HG03095 (cell line): Measurements from ENCODE around the gene ARHGAP33.

Experiments used
- ATAC-seq: cut with Tn5 transposase; IDR thresholded peaks from one replicate; pipeline ENCODE4 v1.9.1; 2021; ENCODE audit warnings: moderate library complexity; ENCODE audit not compliant: unreplicated experiment

ARHGAP33 gene

DNA sequence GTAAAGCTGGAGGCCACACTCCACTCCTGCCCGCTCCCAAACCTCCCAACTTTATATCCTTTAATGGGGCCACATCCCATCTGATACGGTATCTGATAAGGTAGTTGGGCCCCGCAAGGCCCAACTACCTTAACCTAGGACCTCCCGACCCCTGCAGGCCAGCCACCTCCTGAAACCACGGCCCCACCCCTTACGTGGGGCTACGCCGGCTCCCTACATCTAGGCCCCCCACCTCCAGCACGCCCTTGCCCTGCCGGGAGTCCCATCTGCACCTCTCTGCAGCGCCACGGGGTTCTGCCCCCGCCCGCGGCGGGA, 35.3 kb upstream of the ARHGAP33 start:
- peak; percentile 16 for ATAC-seq

DNA sequence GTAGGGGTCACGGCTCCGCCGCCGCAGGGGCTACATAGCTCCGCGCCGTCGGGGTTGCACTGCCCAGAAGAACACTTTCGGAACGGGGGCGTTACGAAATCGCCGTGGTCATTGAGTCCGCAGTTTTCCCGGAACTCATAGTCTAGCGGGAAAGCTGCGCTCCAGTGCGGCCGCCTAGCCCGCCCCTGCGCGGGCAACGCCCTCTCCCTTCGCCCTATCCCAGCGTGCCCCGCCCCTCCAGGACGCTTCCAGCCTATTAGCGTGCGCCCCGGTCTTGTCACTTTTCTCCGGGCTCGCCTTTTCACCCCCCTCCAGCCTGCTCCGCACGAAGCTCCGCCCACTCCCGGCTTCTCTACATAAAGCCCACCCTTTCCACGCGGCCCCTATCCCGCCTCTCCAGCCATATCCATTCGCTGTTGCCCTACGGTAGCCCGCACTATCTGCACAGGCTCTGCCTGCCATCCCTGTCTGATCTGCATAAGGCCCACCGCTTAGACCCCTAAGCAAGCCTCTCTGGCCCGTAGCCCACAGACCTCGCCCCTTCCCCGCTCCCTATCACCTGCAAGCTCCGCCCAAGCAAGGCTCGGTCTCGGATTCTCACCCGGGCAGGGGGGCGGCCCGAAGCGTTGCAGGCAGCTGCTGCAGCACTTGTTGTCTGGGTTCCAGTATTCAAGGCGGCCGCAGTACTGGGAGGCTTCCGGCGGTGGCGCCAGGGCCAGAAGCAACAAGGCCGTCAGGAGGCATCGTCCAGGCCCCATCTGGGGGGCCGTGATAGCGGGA, 34.8 kb upstream of the ARHGAP33 start:
- ATAC-seq = peak; percentile 55

DNA sequence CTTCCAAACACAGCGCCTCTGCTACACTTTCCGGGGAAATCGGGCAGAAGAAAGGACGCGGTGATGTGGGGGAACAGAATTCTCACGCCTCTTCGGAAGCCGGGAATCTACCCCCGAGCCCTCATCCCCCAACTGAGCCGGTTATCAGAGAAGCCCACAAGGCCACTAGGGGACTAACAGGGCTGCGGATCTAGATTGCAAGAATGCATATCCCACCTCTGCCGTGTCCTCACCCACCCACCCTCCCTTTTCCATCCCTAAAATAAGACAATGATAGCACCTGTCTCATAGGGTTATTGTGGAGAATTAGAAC, 34.2 kb upstream of the ARHGAP33 start:
- ATAC-seq = no peak

DNA sequence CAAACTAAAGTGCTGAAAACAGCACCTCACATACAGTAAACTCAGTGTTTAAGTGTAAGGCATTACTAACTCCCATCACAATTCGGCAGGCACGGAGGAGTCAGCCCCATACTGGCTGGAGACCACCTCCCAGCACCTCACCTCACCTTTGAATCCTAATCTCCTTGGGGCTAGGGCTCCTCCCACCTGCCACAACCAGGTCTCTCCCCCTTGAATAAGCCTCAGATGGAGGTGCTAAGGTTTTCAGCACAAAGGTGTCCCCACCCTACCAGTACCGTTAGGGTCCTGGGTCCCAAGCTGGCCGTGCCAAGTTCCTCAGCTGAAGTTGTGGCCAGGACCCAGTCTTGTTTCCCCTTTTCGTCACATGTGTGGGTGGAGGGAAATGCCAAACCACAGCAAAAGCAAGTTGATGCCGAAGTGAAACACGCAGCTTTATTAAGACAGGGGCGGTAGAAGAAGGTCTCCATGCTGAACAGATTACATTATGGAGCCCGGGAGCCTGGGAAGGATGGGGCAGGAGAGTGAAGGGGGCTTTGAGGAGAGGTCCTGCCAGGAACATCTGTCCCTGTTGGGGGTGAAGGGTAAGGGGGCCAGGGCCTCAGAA, 33.1 kb upstream of the ARHGAP33 start, which contains the start of gene IGFLR1:
Gene IGFLR1 (minus strand): TSS at position 332 of the 604 bp plus-strand sequence. CDS start 1,272 bp downstream, outside the sequence.
- ATAC-seq = no peak

DNA sequence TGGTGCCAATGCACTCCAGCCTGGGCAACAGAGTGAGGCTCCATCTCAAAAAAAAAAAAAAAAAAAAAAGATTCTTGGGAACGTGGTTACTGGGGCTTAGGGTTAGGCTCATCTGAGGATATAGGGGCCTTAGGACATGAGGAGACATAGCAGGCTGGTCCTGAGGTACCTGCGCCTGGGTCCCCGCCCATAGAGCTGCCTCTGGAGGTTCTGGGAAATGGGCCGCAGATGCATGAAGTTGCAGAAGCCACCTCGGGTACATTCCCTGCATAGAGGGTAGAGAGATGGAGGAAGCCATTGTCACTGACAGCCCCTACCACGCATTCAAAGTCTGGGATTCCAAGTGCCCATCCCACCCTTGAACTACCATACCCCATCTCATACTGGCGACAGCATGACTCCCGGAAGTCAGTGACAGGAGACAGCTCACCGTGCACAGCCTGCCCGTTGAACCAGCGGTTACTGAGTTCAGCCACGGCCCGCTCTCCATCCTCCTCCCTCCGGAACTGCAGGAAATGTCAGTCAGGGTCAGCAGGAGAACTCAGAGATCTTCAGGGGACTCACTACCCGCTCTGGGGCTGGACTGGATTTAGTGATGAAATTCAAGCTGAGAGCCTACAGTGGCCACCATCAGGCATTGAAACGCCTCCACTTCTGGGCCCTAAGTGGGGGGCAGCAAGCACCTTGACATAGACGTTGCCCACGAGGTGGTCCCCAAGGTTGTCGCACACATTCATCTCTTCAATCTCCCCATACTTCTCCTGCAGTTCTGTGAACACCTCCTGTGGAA, 31.5 kb upstream of the ARHGAP33 start:
- no peak for ATAC-seq

DNA sequence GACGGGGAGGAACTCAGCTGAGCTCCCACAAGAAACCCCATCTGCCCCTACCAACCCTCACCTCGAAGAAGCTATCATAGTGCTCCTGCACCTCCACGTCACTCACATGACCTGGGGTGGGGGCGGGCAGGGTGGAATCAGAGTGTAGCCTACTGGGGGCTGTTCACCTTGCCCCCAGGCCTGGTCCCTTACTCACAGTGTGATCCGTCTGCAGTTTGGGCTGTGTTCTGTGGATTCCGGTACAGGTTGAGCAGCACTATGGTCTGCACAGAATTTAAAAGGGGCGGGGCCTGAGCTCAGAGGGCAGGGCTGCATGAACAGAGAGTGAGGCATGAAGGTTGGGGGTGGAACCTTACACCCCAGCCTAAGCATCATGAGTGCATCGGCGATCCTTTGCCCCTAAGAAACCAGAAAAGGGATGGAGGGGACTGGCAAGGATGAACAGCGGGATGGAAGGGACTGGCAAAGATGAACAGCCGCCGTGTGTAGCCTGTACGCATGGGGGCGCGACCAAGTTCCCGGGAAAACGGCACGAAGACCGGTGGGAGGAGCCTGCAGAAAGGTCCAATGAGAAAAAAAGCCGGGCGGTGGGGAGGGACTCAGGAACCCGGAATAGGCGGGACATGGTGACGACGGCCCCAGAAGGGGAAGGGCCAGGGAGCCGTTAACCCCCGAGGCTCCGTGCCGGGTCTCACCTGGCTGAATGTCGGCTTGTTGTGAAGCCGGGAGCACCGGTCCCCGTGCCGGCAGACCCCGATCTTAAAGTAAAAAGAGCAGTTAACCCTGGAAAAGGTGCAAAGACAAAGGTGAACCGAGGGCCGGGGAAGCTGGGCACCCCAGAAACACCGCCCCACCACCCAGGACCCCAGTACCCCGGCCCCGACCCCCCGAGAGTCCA, 30.7 kb upstream of the ARHGAP33 start:
- ATAC-seq = peak; percentile 36

DNA sequence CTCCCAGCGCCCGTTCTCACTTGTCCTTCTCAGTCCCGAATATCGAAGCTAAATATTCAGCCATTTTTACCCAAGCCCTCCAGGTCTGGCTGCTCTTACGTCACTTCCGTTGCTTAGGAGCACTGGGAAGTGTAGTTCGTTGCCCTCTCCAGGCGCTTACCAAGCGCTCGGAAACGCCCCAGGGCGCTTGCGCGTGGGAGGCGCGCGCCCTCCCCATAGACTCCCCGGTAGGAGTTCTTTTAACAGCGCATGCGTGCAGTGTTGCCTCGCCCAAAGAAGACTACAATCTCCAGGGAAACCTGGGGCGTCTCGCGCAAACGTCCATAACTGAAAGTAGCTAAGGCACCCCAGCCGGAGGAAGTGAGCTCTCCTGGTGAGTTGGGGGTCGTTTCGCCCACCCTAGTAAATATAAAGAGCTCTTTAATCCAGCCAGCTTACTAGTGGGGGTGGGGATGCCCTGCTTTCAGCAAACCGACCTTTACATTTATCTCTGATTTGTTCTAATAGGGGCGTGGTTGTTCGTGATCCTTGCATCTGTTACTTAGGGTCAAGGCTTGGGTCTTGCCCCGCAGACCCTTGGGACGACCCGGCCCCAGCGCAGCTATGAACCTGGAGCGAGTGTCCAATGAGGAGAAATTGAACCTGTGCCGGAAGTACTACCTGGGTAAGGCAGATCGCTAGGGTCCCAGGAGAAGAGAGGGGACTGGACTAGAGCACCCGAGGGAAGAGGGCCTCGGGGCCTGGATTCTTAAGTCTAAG, 29.9 kb upstream of the ARHGAP33 start, which contains the start of the genes PSENEN and U2AF1L4:
Gene PSENEN (plus strand): TSS at position 324 of the 759 bp plus-strand sequence. CDS start 280 bp downstream, at position 604.
Gene U2AF1L4 (minus strand): TSS at position 91 of the 759 bp plus-strand sequence. CDS start 27 bp downstream, at position 64.
- ATAC-seq = peak; percentile 28

DNA sequence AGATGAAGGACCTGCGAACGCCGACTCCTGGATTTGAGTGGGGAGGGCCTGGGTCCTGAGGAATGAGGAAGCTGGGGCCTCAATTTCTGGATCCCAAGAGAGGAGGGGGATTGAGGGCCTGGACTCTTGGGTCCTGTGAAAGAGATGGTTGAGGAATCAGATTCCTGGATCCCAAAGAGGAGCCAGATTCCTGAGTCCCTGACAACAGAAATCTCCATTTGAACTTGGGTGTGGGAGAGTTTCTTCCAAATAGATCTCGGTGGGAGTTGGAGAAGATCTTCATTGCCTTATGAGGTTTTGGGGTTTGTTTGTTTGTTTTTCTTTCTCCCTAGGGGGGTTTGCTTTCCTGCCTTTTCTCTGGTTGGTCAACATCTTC, 29.3 kb upstream of the ARHGAP33 start:
- no peak for ATAC-seq

DNA sequence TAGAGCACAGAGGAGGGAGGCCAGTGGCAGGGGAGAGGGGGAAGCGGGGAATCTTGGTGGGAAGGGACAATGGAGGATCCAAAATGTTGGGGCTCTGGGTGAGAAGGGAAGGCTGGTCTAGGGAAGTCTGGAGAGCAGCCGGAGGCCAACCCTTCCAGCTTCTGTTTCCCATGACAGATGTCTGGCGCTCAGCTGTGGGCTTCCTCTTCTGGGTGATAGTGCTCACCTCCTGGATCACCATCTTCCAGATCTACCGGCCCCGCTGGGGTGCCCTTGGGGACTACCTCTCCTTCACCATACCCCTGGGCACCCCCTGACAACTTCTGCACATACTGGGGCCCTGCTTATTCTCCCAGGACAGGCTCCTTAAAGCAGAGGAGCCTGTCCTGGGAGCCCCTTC, 28.8 kb upstream of the ARHGAP33 start:
- no peak for ATAC-seq

DNA sequence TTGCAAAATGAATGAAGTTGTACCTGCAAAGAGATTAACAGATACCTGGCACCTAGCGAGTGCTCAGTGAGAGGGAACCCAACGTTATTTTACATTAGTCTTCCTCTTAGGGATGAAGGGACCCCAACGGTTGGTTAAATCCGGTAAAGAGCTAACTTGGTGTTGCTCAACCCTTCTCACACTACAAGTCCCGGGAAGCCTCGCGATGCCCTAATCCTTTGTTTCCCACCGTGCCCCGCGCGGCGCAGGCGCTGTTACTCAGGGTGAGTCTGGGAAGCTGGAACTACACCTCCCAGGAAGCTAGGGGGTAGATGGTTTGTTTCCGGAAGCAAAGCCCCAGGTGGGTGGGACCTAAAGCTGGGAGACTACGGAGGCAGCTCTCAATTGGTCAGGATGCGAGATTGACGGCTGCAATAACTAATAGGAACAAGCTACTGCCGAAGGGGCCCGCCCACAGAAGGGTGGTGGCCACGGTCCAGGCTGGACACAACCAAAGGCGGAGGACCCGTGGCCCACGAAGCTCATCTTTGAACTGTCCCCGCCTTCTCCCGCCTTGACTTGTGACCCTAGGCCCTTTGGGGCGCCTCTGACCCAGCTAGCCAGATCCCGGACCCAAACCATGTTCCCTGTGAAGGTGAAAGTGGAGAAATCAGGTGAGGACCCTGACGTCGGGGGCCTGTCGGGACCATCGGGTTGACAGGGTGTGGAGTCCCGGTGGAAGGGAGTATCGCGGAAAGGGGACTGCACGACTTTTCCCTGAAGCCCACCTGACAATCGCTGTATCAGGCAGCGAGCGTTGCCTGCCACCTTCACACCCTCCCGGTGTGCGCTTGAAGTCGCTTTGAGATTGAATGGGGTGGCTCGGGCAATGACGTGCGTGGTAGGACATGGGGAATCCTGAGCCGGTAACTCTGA, 27.0 kb upstream of the ARHGAP33 start, which contains the start of gene LIN37:
Gene LIN37 (plus strand): TSS at position 471 of the 915 bp plus-strand sequence. CDS start 149 bp downstream, at position 620.
- peak; percentile 68 for ATAC-seq

DNA sequence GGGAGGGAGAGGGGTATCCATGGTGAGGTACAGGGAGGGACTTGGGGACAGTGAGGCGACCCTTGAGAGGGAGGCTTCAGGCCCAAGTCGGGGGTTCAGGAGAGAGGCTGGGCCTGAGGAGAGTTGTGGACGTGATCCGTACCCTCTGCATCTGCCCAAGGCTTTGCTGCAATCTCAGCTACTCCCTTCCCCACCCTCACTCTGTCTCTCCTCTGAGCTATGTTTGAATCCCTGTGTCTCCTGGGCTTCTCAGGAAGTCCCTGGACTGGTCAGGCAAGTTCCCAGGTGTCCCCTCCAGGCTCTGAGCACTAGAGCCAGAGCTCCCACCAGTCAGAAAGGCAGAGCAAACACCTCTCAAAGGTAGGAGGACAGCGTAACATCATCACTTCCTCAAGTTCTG, 25.2 kb upstream of the ARHGAP33 start:
- no peak for ATAC-seq

DNA sequence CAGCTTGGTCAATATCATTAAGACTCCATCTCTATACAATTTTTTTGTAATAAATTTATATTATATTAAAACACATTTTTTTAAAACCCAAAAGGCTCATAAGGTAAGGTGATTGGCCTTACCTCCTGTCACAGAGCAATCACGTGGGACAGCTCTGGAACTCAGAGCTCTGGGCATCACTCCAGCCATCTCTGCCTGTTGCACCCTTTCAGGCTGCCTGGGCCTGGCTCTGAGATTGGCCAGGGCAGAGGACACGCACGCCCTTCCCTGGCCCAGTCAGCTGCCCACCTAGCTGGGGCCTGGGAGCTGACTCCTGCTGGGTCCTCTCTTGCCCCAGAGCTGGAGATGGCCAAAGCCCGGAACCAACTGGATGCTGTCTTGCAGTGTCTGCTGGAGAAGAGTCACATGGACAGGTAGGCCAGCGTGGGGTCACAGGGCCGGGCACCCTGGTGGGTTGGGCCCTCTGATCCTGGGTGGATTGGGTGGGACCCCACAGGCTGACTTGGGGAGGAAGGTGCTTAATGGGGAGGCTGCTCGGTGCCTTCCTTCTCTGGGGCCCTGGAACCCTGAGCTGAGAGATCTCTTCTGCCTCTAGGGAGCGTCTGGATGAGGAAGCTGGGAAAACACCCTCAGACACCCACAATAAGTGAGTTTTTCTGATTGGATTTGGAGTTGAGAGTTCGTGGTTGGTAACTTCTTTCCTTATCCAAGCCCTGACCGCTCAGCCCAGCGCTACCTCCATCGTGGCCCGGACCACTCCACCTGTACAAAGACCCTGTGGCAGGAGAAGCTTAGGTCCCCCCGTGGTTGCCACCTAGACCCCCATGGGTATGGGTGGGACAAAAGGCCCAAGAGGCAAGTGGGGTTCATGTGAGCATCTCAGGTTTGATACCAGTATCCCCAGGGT, 23.3 kb upstream of the ARHGAP33 start:
- ATAC-seq = no peak

DNA sequence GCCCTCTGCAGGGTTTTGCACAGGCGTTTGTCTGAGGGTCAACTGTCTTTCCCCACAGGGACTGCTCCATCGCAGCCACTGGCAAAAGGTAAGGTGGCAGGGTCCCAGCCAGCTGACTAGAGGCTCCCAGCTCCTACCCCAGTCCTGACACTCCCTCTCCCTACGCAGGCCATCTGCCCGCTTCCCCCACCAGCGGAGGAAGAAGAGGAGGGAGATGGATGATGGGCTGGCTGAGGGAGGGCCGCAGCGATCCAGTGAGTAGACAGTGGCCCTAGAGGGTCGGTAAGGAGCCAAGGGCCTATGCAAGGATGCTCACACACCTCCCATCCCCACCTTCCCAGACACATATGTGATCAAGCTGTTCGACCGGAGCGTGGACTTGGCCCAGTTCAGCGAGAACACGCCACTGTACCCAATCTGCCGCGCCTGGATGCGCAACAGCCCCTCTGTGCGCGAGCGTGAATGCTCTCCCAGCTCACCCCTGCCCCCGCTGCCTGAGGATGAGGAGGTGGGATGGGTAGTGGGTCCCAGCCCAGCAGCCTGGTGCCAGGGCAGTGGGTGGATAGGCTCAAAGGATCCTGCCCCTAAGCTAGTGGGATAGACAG, 22.5 kb upstream of the ARHGAP33 start:
- no peak for ATAC-seq

DNA sequence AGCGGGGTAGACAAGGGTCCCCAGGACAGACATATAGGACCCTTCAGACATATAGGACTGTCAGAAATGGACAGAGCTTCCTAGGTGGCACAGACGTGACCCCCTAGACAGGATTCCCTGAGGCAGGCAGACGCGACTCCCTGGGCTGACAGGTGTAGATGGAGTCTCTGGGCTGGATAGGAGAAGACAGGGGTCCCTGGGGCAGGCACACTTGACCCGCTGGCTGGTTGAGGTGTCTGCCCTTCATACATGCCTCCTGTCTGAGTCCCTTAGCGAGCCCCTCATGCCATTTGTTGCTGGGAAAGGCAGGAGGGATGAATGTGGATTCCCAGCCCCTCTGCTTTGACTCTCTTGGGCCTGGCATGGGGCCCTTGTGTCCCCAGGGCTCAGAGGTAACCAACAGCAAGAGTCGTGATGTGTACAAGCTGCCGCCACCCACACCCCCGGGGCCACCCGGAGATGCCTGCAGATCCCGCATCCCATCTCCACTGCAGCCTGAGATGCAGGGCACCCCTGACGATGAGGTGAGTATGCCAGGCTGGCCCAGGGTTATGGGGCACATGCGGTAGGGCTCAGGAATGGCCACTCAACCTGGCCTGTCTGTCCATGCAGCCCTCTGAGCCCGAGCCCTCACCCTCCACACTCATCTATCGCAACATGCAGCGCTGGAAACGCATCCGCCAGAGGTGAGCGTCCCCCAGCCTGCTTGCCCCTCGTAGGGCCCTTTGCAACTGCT, 21.6 kb upstream of the ARHGAP33 start:
- ATAC-seq = no peak

DNA sequence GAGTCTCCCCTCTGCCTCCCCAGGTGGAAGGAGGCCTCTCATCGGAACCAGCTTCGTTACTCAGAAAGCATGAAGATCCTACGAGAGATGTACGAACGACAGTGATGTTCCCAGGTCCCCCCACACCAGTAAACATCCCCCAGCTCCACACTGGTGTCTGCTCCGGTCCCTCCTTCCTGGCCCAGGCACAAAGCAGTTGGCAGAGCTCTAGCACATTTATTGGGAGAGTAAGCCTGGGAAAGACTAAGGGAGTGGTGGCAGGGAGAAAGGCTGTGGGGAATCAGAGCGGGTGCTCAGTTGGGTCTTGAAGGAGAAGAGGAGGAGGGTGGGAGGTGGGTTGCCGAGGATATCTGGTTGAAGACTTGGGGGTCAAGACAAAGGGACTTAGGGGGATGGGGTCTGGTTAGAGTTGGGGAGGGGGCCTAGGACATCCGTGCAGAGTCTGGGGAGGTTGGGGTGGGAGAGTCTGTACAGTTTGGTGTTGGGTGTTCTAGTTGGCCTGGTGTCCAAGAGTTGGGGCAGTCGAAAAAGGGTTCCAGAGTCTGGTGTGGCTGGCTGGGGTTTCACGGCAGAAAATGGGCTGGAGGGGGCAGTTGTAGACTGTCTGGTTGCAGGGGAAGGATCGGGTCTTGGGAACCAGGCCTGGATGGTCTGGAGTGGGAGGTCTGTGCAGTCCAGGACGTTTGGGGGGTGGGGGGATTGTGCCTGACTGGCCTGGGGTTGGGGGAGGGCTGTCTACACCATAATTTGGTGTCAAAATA, 20.8 kb upstream of the ARHGAP33 start:
- no peak for ATAC-seq

DNA sequence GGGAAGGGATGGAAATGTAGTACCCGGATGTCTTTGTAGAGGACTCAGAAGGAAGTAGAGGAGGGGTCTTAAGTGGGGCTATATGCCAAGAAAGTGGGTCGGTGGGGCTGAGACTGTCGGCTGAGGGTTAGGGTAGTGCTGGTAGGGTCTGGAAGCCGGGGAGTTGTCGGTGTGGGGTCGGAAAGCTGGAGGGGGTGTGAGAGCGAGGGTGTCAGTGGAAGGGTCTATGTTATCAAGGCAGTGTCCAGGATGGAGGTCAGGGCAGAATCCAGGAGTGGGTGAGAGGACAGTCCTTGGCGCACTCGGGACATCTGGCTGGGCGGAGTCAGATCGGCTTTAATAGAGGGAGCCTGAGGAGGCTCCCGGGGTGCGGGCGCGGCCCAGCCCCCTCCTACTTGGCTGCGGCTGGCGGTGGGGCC, 20.2 kb upstream of the ARHGAP33 start:
- ATAC-seq = no peak
